Osteoblast (primary cell): ENCODE data around the gene PSMB8. TPM values are rescaled to one million over a fixed set of nuclear protein-coding genes. Genes with fewer than 3 reads are reported as not detected.
A peak's percentile ranks its signal among the peaks of the same experiment; 100 is the strongest.

Experiments used
- DNase-seq: peaks from one replicate; pipeline ENCODE4 v3.0.0; 2011; ENCODE audit warnings: low spot score, mixed read lengths; ENCODE audit not compliant: insufficient read length; ENCODE audit errors: missing footprints
- H2AFZ ChIP-seq: 2 replicates; pipeline ENCODE4 v1.6.0; 2011; ENCODE audit warnings: mild to moderate bottlenecking, low read length
- H3K27ac ChIP-seq: 2 replicates; pipeline ENCODE4 v1.5.1; 2011; ENCODE audit warnings: mild to moderate bottlenecking, low read depth, low read length, moderate library complexity
- H3K27me3 ChIP-seq: 2 replicates; pipeline ENCODE4 v1.6.0; 2012; ENCODE audit warnings: mild to moderate bottlenecking, control low read depth, inconsistent platforms, low read length, moderate library complexity; ENCODE audit not compliant: insufficient read depth
- H3K36me3 ChIP-seq: 2 replicates; pipeline ENCODE4 v1.5.1; 2011; ENCODE audit warnings: mild to moderate bottlenecking, low read length, control low read depth, moderate library complexity; ENCODE audit not compliant: insufficient read depth
- H3K4me1 ChIP-seq: 2 replicates; pipeline ENCODE4 v1.5.1; 2011; ENCODE audit warnings: mild to moderate bottlenecking, low read length, control low read depth, moderate library complexity; ENCODE audit not compliant: insufficient read depth
- H3K4me2 ChIP-seq: 2 replicates; pipeline ENCODE4 v1.6.0; 2011; ENCODE audit warnings: mild to moderate bottlenecking, low read length; ENCODE audit not compliant: insufficient read depth
- H3K4me3 ChIP-seq: fragments of 200-600 bp; sonication (generic); 3 replicates; pipeline ENCODE4 v1.5.1; 2012; ENCODE audit warnings: mild to moderate bottlenecking, low read length, inconsistent platforms; ENCODE audit not compliant: insufficient read depth
- H3K79me2 ChIP-seq: 2 replicates; pipeline ENCODE4 v1.6.0; 2012; ENCODE audit warnings: mild to moderate bottlenecking, low read length, control low read depth, inconsistent platforms; ENCODE audit not compliant: insufficient read depth
- H3K9me3 ChIP-seq: 2 replicates; pipeline ENCODE4 v1.5.1; 2011; ENCODE audit warnings: low read depth, low read length, control low read depth
- H4K20me1 ChIP-seq: 2 replicates; pipeline ENCODE4 v1.6.0; 2012; ENCODE audit warnings: mild to moderate bottlenecking, low read length, control low read depth; ENCODE audit not compliant: insufficient read depth
- CTCF ChIP-seq: IDR thresholded peaks from 2 replicates; pipeline ENCODE4 v1.5.1; 2011; ENCODE audit warnings: mild to moderate bottlenecking, low read depth, low read length, moderate library complexity; ENCODE audit errors: extremely low read depth
- total RNA-seq: library from RNA; depleted of rRNA; stranded (reverse); fragments of >200 nt; gene quantifications from 2 replicates; pipeline ENCODE4 v1.2.3, GENCODE V29; 2012

The PSMB8 gene
- total RNA-seq, 1 donor = 67.3 TPM

DNA sequence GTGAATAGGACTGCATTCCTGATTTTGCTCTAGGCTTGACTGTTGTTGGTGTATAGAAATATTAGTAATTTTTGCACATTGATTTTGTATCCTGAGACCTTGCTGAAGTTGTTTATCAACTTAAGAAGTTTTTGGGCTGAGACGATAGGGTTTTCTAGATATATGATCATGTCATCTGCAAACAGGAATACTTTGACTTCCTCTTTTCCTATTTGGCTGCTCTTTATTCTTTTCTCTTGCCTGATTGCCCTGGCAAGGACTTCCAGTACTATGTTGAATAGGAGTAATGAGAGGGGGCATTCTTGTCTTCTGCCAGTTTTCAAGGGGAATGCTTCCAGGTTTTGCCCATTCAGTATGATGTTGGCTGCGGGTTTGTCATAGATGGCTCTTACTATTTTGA lies 40.4 kb downstream of the PSMB8 start:
- peaks cover 2% of the 10 kb centered on the region for H3K9me3 ChIP-seq
- no peaks in the 10 kb centered on the region for H3K36me3 ChIP-seq
- H3K4me3 ChIP-seq = no peak overlapping the region
- H3K27ac ChIP-seq = no peak overlapping the region
- no peak overlapping the region for H3K4me2 ChIP-seq
- peaks cover 50% of the 10 kb centered on the region for H3K27me3 ChIP-seq
- no peaks in the 10 kb centered on the region for H3K79me2 ChIP-seq
- no peaks in the 10 kb centered on the region for H4K20me1 ChIP-seq
- H2AFZ ChIP-seq = no peak overlapping the region
- DNase-seq = no peak
- peaks cover 2% of the 10 kb centered on the region for H3K4me1 ChIP-seq
- no peak for TF ChIP-seq CTCF

- peaks cover 2% of the 10 kb centered on the region for H3K9me3 ChIP-seq
- no peaks in the 10 kb centered on the region for H3K79me2 ChIP-seq
- DNase-seq = peak; percentile 21
- no peak for TF ChIP-seq CTCF
- no peak overlapping the region for H3K4me2 ChIP-seq
- no peak overlapping the region for H2AFZ ChIP-seq
- H3K4me3 ChIP-seq = no peak overlapping the region
- no peaks in the 10 kb centered on the region for H4K20me1 ChIP-seq
- peaks cover 49% of the 10 kb centered on the region for H3K27me3 ChIP-seq
- no peak overlapping the region for H3K27ac ChIP-seq
- H3K36me3 ChIP-seq = no peaks in the 10 kb centered on the region
- peaks cover 10% of the 10 kb centered on the region for H3K4me1 ChIP-seq
Measured at GRCh38 chr6:32799740-32800139, 44.1 kb downstream of the PSMB8 start.

DNA sequence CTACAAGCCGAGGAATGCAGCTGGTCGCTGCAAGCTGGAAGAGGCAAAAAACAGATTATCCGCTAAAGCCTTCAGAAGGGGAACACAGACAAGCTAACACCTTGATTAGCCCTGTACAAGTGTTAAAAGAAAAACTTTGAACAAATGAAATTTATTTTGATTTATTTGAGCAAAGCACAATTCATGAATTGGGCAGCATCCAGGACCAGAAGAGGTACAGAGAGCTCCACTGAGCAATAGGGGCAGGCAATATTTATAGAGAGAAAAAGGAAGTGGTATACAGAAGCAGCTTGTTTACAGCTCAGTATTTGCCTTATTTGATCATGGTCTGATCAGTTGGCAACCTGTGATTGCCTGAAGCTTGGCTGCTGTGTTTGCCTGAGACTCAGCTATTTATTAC lies 44.7 kb downstream of the PSMB8 start:
- Histone ChIP-seq H2AFZ (no peak overlapping the region), H3K79me2 (no peaks in the 10 kb centered on the region), H3K9me3 (peaks cover 2% of the 10 kb centered on the region), H4K20me1 (no peaks in the 10 kb centered on the region), H3K27ac (no peak overlapping the region), H3K4me2 (no peak overlapping the region), H3K4me3 (no peak overlapping the region), H3K4me1 (peaks cover 10% of the 10 kb centered on the region), H3K27me3 (peaks cover 46% of the 10 kb centered on the region), H3K36me3 (no peaks in the 10 kb centered on the region)
- TF ChIP-seq CTCF = no peak
- peak; percentile 27 for DNase-seq

- Histone ChIP-seq H3K4me2 (peak overlapping the region; percentile 93), H4K20me1 (no peaks in the 10 kb centered on the region), H3K9me3 (peaks cover 2% of the 10 kb centered on the region), H3K27ac (no peak overlapping the region), H2AFZ (peak overlapping the region; percentile 89), H3K4me1 (peaks cover 10% of the 10 kb centered on the region), H3K4me3 (peak overlapping the region; percentile 68), H3K27me3 (peaks cover 53% of the 10 kb centered on the region), H3K79me2 (no peaks in the 10 kb centered on the region), H3K36me3 (no peaks in the 10 kb centered on the region)
- TF ChIP-seq CTCF = peak; percentile 86
- DNase-seq = peak; percentile 50
Measured at GRCh38 chr6:32796848-32797776, 46.7 kb downstream of the PSMB8 start.
